ENCODE results near the gene FLT3LG. TPM values are rescaled to one million over a fixed set of nuclear protein-coding genes. Genes with fewer than 3 reads are reported as not detected.

The FLT3LG gene
- total and polyA plus RNA-seq, 7 experiments from 2014 or later: 90.6 to 401 (median 168) TPM

- ChIA-PET POLR2A (interaction anchor here (0.8 to 15.5 kb wide), 4 partner anchors 17 to 73 kb away, joined by 3 to 226 read pairs (median 3); partner anchors contain the start of gene FLT3LG), CTCF (interaction anchor here (1.4 to 12.2 kb wide), 2 partner anchors 23 to 56 kb away, joined by 3 to 83 read pairs; partner anchors contain the start of gene FLT3LG)
- H3K36me3 Mint-ChIP-seq: peaks cover 8 to 36% (median 12%) of the 10 kb centered on the region in 5 donors
- H3K4me1 ChIP-seq (ENCODE audit: control insufficient read depth in 2 of 2, insufficient read depth in 2 of 2, low read length in 2 of 2): peaks cover 13 to 20% of the 10 kb centered on the region in 2 donors
- no peaks in the 10 kb centered on the region for H3K27me3 ChIP-seq (ENCODE audit: control insufficient read depth in 2 of 2, insufficient read depth in 2 of 2, low read length in 2 of 2)
- H3K27me3 Mint-ChIP-seq: peaks cover 0 to 3% (median 0%) of the 10 kb centered on the region in 5 donors
- H3K36me3 ChIP-seq (ENCODE audit: control insufficient read depth in 2 of 3, insufficient read depth in 3 of 3, low read length in 3 of 3): peaks cover 0 to 40% (median 4%) of the 10 kb centered on the region in 3 experiments
- intact Hi-C loops (cut with micrococcal nuclease): loop anchor here in 1 of 2 donors (10.0 kb wide), 2 partner anchors 224 to 304 kb away; no protein-coding TSS in a partner anchor
- no peak overlapping the region for H3K4me3 ChIP-seq (ENCODE audit: low read length)
- H3K27ac ChIP-seq (ENCODE audit: low read depth, low read length): no peak overlapping the region
- H3K27ac Mint-ChIP-seq: peak overlapping the region in 6 of 9 donors; percentile 12 to 97 (median 57)
- H3K4me3 Mint-ChIP-seq: peak overlapping the region in 7 of 10 donors; percentile 11 to 100 (median 51)
- ATAC-seq: no peak
- peaks cover 0 to 5% (median 0%) of the 10 kb centered on the region in 11 donors for H3K9me3 Mint-ChIP-seq
- no peak for DNase-seq
- no peaks in the 10 kb centered on the region for H3K9me3 ChIP-seq (ENCODE audit: control insufficient read depth in 2 of 3, low read length in 3 of 3)
- H3K4me1 Mint-ChIP-seq: peaks cover 37 to 61% (median 51%) of the 10 kb centered on the region in 7 donors
These were observed 25.6 kb upstream of the FLT3LG start for GRCh38 chr19:49448432-49448786.

GRCh38 chr19:49450405-49450804 lies 23.6 kb upstream of the FLT3LG start:
- Histone ChIP-seq H3K4me1 (ENCODE audit: control insufficient read depth in 2 of 2, insufficient read depth in 2 of 2, low read length in 2 of 2) (peaks cover 15 to 26% of the 10 kb centered on the region in 2 donors), H3K4me3 (ENCODE audit: low read length) (peak overlapping the region; percentile 85)
- no peak for ATAC-seq

GRCh38 chr19:49451430-49452181 lies 22.4 kb upstream of the FLT3LG start, which contains the start of gene PIH1D1:
PIH1D1 (minus strand) TSS chr19:49451814; CDS start chr19:49451574, 240 bp downstream.
- Histone ChIP-seq H3K4me3 (ENCODE audit: low read length) (peak within 1 kb of the TSS; percentile 85), H3K27me3 (ENCODE audit: control insufficient read depth in 2 of 2, insufficient read depth in 2 of 2, low read length in 2 of 2) (no peaks in the 10 kb centered on the region), H3K27ac (ENCODE audit: low read depth, low read length) (peak within 1 kb of the TSS; percentile 95), H3K9me3 (ENCODE audit: control insufficient read depth in 2 of 3, low read length in 3 of 3) (no peaks in the 10 kb centered on the region), H3K4me1 (ENCODE audit: control insufficient read depth in 2 of 2, insufficient read depth in 2 of 2, low read length in 2 of 2) (peaks cover 15 to 26% of the 10 kb centered on the region in 2 donors), H3K36me3 (ENCODE audit: control insufficient read depth in 2 of 3, insufficient read depth in 3 of 3, low read length in 3 of 3) (peaks cover 0 to 36% (median 4%) of the 10 kb centered on the region in 3 experiments)
- CTCF ChIA-PET: interaction anchor here (0.6 to 12.2 kb wide), 10 partner anchors 20 to 832 kb away, joined by 3 to 83 read pairs (median 4); partner anchors contain the start of genes FLT3LG, NOSIP, PRR12 and SPHK2
- POLR2A ChIA-PET: interaction anchor here (0.5 to 15.5 kb wide), 29 partner anchors 11 to 594 kb away, joined by 3 to 226 read pairs (median 3); partner anchors contain the start of genes FLT3LG, GYS1, NOSIP and PRR12
- H3K4me3 Mint-ChIP-seq: peak within 1 kb of the TSS; percentile 95 to 100 (median 99)
- ATAC-seq (peak; percentile 71), DNase-seq (peak; percentile 69 to 97 (median 94))
- intact Hi-C loops (cut with micrococcal nuclease): loop anchor here (1.0 to 5.0 kb wide), 9 partner anchors 8 to 1129 kb away; partner anchors contain the start of genes GYS1 (in 2 of the 2), RUVBL2 (in 2 of the 2), AKT1S1 (in 1 of the 2) and C19orf73 (in 1 of the 2)
- no peaks in the 10 kb centered on the region for H3K27me3 Mint-ChIP-seq
- H3K4me1 Mint-ChIP-seq: peaks cover 31 to 68% (median 55%) of the 10 kb centered on the region in 7 donors
- peaks cover 0 to 5% (median 0%) of the 10 kb centered on the region in 11 donors for H3K9me3 Mint-ChIP-seq
- peaks cover 11 to 32% (median 16%) of the 10 kb centered on the region in 5 donors for H3K36me3 Mint-ChIP-seq
- peak within 1 kb of the TSS; percentile 92 to 100 (median 99) for H3K27ac Mint-ChIP-seq

More at GRCh38 chr19:49450405-49450804, 23.6 kb upstream of the FLT3LG start:
- Histone ChIP-seq H3K27ac (ENCODE audit: low read depth, low read length) (no peak overlapping the region), H3K9me3 (ENCODE audit: control insufficient read depth in 2 of 3, low read length in 3 of 3) (no peaks in the 10 kb centered on the region), H3K36me3 (ENCODE audit: control insufficient read depth in 2 of 3, insufficient read depth in 3 of 3, low read length in 3 of 3) (peaks cover 0 to 40% (median 4%) of the 10 kb centered on the region in 3 experiments), H3K27me3 (ENCODE audit: control insufficient read depth in 2 of 2, insufficient read depth in 2 of 2, low read length in 2 of 2) (no peaks in the 10 kb centered on the region)
- Mint-ChIP-seq H3K9me3 (peaks cover 0 to 5% (median 0%) of the 10 kb centered on the region in 11 donors), H3K4me1 (peaks cover 32 to 59% (median 49%) of the 10 kb centered on the region in 7 donors), H3K36me3 (peaks cover 8 to 34% (median 12%) of the 10 kb centered on the region in 5 donors), H3K4me3 (peak overlapping the region; percentile 87 to 100 (median 99)), H3K27me3 (no peaks in the 10 kb centered on the region), H3K27ac (peak overlapping the region in 7 of 9 donors; percentile 48 to 100 (median 92))
- intact Hi-C loops (cut with micrococcal nuclease): loop anchor here (5.0 kb wide), 5 partner anchors 333 to 1128 kb away; partner anchors contain the start of genes GYS1 (in 2 of the 2), RUVBL2 (in 2 of the 2), C19orf73 (in 1 of the 2) and DBP (in 1 of the 2)
- ChIA-PET CTCF (interaction anchor here (0.7 to 12.2 kb wide), 2 partner anchors 21 to 1279 kb away, joined by 11 to 83 read pairs; partner anchors contain the start of gene FLT3LG), POLR2A (interaction anchor here (0.6 to 15.5 kb wide), 8 partner anchors 12 to 190 kb away, joined by 3 to 226 read pairs (median 10); partner anchors contain the start of genes FLT3LG, RPL13A, RPS11 and RRAS)
- no peak for DNase-seq

- ChIA-PET POLR2A (interaction anchor here (0.6 to 15.5 kb wide), 18 partner anchors 12 to 834 kb away, joined by 3 to 226 read pairs (median 4); partner anchors contain the start of genes FLT3LG, GFY, NOSIP and PRR12), CTCF (interaction anchor here (0.6 to 12.2 kb wide), 5 partner anchors 13 to 89 kb away, joined by 3 to 83 read pairs (median 4); partner anchors contain the start of genes DKKL1 and FLT3LG)
- H3K27me3 Mint-ChIP-seq: no peaks in the 10 kb centered on the region
- peak within 1 kb of the TSS; percentile 85 for H3K4me3 ChIP-seq (ENCODE audit: low read length)
- H3K9me3 Mint-ChIP-seq: peaks cover 0 to 5% (median 0%) of the 10 kb centered on the region in 11 donors
- peaks cover 35 to 71% (median 56%) of the 10 kb centered on the region in 7 donors for H3K4me1 Mint-ChIP-seq
- peak within 1 kb of the TSS; percentile 95 to 100 (median 99) for H3K4me3 Mint-ChIP-seq
- H3K36me3 ChIP-seq (ENCODE audit: control insufficient read depth in 2 of 3, insufficient read depth in 3 of 3, low read length in 3 of 3): peaks cover 0 to 25% (median 0%) of the 10 kb centered on the region in 3 experiments
- ATAC-seq (peak; percentile 92), DNase-seq (peak; percentile 97 to 99 (median 98))
- H3K27ac Mint-ChIP-seq: peak within 1 kb of the TSS; percentile 92 to 100 (median 99)
- H3K4me1 ChIP-seq (ENCODE audit: control insufficient read depth in 2 of 2, insufficient read depth in 2 of 2, low read length in 2 of 2): peaks cover 15 to 26% of the 10 kb centered on the region in 2 donors
- H3K27me3 ChIP-seq (ENCODE audit: control insufficient read depth in 2 of 2, insufficient read depth in 2 of 2, low read length in 2 of 2): no peaks in the 10 kb centered on the region
- intact Hi-C loops (cut with micrococcal nuclease): loop anchor here (1.0 to 5.0 kb wide), 19 partner anchors 10 to 1131 kb away; partner anchors contain the start of genes FLT3LG (in 2 of the 2), GYS1 (in 2 of the 2), RPS11 (in 2 of the 2) and RUVBL2 (in 2 of the 2)
- peak within 1 kb of the TSS; percentile 95 for H3K27ac ChIP-seq (ENCODE audit: low read depth, low read length)
- peaks cover 12 to 30% (median 16%) of the 10 kb centered on the region in 5 donors for H3K36me3 Mint-ChIP-seq
- H3K9me3 ChIP-seq (ENCODE audit: control insufficient read depth in 2 of 3, low read length in 3 of 3): no peaks in the 10 kb centered on the region
These were observed 20.8 kb upstream of the FLT3LG start, which contains the start of gene ALDH16A1 for GRCh38 chr19:49453013-49453756. ALDH16A1 (plus strand) TSS chr19:49453225; CDS start chr19:49453332, 107 bp downstream.

GRCh38 chr19:49453757-49454240 lies 20.2 kb upstream of the FLT3LG start:
- DNase-seq: no peak
- H3K4me1 Mint-ChIP-seq: peaks cover 31 to 64% (median 50%) of the 10 kb centered on the region in 7 donors

More at GRCh38 chr19:49453757-49454240, 20.2 kb upstream of the FLT3LG start:
- Mint-ChIP-seq H3K27ac (peak overlapping the region; percentile 92 to 100 (median 99)), H3K4me3 (peak overlapping the region; percentile 90 to 100 (median 96)), H3K27me3 (no peaks in the 10 kb centered on the region), H3K36me3 (peaks cover 8 to 26% (median 10%) of the 10 kb centered on the region in 5 donors), H3K9me3 (peaks cover 0 to 5% (median 0%) of the 10 kb centered on the region in 11 donors)
- Histone ChIP-seq H3K27ac (ENCODE audit: low read depth, low read length) (peak overlapping the region; percentile 95), H3K4me1 (ENCODE audit: control insufficient read depth in 2 of 2, insufficient read depth in 2 of 2, low read length in 2 of 2) (peaks cover 15 to 26% of the 10 kb centered on the region in 2 donors), H3K36me3 (ENCODE audit: control insufficient read depth in 2 of 3, insufficient read depth in 3 of 3, low read length in 3 of 3) (peaks cover 0 to 25% (median 0%) of the 10 kb centered on the region in 3 experiments), H3K4me3 (ENCODE audit: low read length) (peak overlapping the region; percentile 84), H3K9me3 (ENCODE audit: control insufficient read depth in 2 of 3, low read length in 3 of 3) (no peaks in the 10 kb centered on the region), H3K27me3 (ENCODE audit: control insufficient read depth in 2 of 2, insufficient read depth in 2 of 2, low read length in 2 of 2) (no peaks in the 10 kb centered on the region)
- intact Hi-C loops (cut with micrococcal nuclease): loop anchor here (1.0 to 5.0 kb wide), 19 partner anchors 10 to 1131 kb away; partner anchors contain the start of genes FLT3LG (in 2 of the 2), GYS1 (in 2 of the 2), RPS11 (in 2 of the 2) and RUVBL2 (in 2 of the 2)
- ChIA-PET POLR2A (interaction anchor here (0.6 to 15.5 kb wide), 16 partner anchors 11 to 835 kb away, joined by 3 to 226 read pairs (median 8); partner anchors contain the start of genes FLT3LG, GFY, NOSIP and PRR12), CTCF (interaction anchor here (1.0 to 12.2 kb wide), 4 partner anchors 13 to 62 kb away, joined by 3 to 83 read pairs (median 8); partner anchors contain the start of gene FLT3LG)
- ATAC-seq: no peak

Data from naive thymus-derived CD4-positive, alpha-beta T cell (primary cell).